HepG2 (cell line): ENCODE results near the gene TNNT1. TPM values are rescaled to one million over a fixed set of nuclear protein-coding genes. Genes with fewer than 3 reads are reported as not detected.
A peak's percentile ranks its signal among the peaks of the same experiment; 100 is the strongest.

Experiments
- ATF7-NPFF ChIP-seq: sonication (generic); formaldehyde crosslinking; IDR thresholded peaks from 2 replicates; pipeline ENCODE4 v1.8.1; 2023; ENCODE audit warnings: mild to moderate bottlenecking, low read depth, missing genetic modification reagents, moderate library complexity
- CENPX ChIP-seq: sonication (generic); formaldehyde crosslinking; IDR thresholded peaks from 2 replicates; pipeline ENCODE4 v1.9.0; 2021; ENCODE audit warnings: mild to moderate bottlenecking, missing genetic modification reagents, moderate library complexity
- ETV5 ChIP-seq: IDR thresholded peaks from 2 replicates; pipeline ENCODE4 v1.6.1; 2018; ENCODE audit warnings: missing biosample characterization, missing genetic modification reagents, inconsistent platforms, borderline replicate concordance
- FOXA1 ChIP-seq, 2 experiments: fragments of 450-650 bp in 1 of 2; sonication (generic) in 1 of 2; formaldehyde crosslinking in 1 of 2; IDR thresholded peaks; 2 replicates each; pipeline versions ENCODE4 v1.4.0 to v1.6.1; 2016 to 2020; ENCODE audit warnings: missing genetic modification reagents in 1 of 2
- GATAD2A ChIP-seq: IDR thresholded peaks from 2 replicates; pipeline ENCODE4 v1.6.1; 2016
- NCOA2 ChIP-seq: sonication (generic); formaldehyde crosslinking; IDR thresholded peaks from 2 replicates; pipeline ENCODE4 v1.8.0; 2022; ENCODE audit warnings: inconsistent platforms
- NR2F1 ChIP-seq, 2 experiments: fragments of 450-650 bp in 1 of 2; formaldehyde crosslinking in 1 of 2; IDR thresholded peaks; 2 replicates each; pipeline versions ENCODE4 v1.5.0 to v1.6.1; 2016 to 2020; ENCODE audit warnings: mild to moderate bottlenecking in 1 of 2, missing compliant biosample characterization in 1 of 2, missing genetic modification reagents in 1 of 2, moderate library complexity in 1 of 2
- PHF21A ChIP-seq: sonication (generic); formaldehyde crosslinking; IDR thresholded peaks from 2 replicates; pipeline ENCODE4 v1.5.0; 2020; ENCODE audit warnings: mild to moderate bottlenecking, missing genetic modification reagents
- POLR2A ChIP-seq, 2 experiments: IDR thresholded peaks; 2 replicates each; pipeline ENCODE4 v1.6.1; 2011; ENCODE audit warnings: low read depth in 2 of 2, low read length in 2 of 2, mild to moderate bottlenecking in 1 of 2, moderate library complexity in 1 of 2; ENCODE audit not compliant: insufficient read depth in 1 of 2
- SALL1 ChIP-seq: sonication (generic); formaldehyde crosslinking; IDR thresholded peaks from 2 replicates; pipeline ENCODE4 v1.8.0; 2022; ENCODE audit warnings: mild to moderate bottlenecking, missing genetic modification reagents
- SMAD3 ChIP-seq: sonication (generic); formaldehyde crosslinking; IDR thresholded peaks from 2 replicates; pipeline ENCODE4 v1.4.0; 2020; ENCODE audit warnings: missing genetic modification reagents
- SP5 ChIP-seq: IDR thresholded peaks from 2 replicates; pipeline ENCODE4 v1.6.1; 2016; ENCODE audit warnings: low read depth, borderline replicate concordance
- SRSF1 ChIP-seq: fragments of 200-400 bp; formaldehyde crosslinking; optimal IDR thresholded peaks from 2 replicates; pipeline ENCODE3; 2017; ENCODE audit warnings: mild to moderate bottlenecking, low read depth, low read length, moderate library complexity
- ZNF101 ChIP-seq: sonication (generic); formaldehyde crosslinking; IDR thresholded peaks from 2 replicates; pipeline ENCODE4 v1.4.0; 2020; ENCODE audit warnings: mild to moderate bottlenecking, low read depth, missing genetic modification reagents, borderline replicate concordance
- ZNF160 ChIP-seq: sonication (generic); formaldehyde crosslinking; IDR thresholded peaks from 2 replicates; pipeline ENCODE4 v1.8.0; 2022; ENCODE audit warnings: mild to moderate bottlenecking, inconsistent platforms, missing genetic modification reagents
- ZNF335 ChIP-seq: sonication (generic); formaldehyde crosslinking; IDR thresholded peaks from 2 replicates; pipeline ENCODE4 v1.4.0; 2020; ENCODE audit warnings: missing genetic modification reagents
- ZNF33A ChIP-seq: sonication (generic); formaldehyde crosslinking; IDR thresholded peaks from 2 replicates; pipeline ENCODE4 v1.5.1; 2020; ENCODE audit warnings: missing genetic modification reagents, mild to moderate bottlenecking, moderate library complexity, borderline replicate concordance
- ZNF441 ChIP-seq: sonication (generic); formaldehyde crosslinking; IDR thresholded peaks from 2 replicates; pipeline ENCODE4 v1.7.0; 2021; ENCODE audit warnings: missing genetic modification reagents, borderline replicate concordance
- ZNF468 ChIP-seq: sonication (generic); formaldehyde crosslinking; IDR thresholded peaks from 2 replicates; pipeline ENCODE4 v1.8.0; 2022; ENCODE audit warnings: mild to moderate bottlenecking, moderate library complexity, missing genetic modification reagents
- ZNF567 ChIP-seq: sonication (generic); formaldehyde crosslinking; IDR thresholded peaks from 2 replicates; pipeline ENCODE4 v1.8.1; 2023; ENCODE audit warnings: mild to moderate bottlenecking, missing genetic modification reagents, borderline replicate concordance
- ZNF768 ChIP-seq: sonication (generic); formaldehyde crosslinking; IDR thresholded peaks from 2 replicates; pipeline ENCODE4 v1.4.0; 2020; ENCODE audit warnings: missing genetic modification reagents
- ZNF83 ChIP-seq: sonication (generic); formaldehyde crosslinking; IDR thresholded peaks from 2 replicates; pipeline ENCODE4 v1.4.0; 2020; ENCODE audit warnings: missing genetic modification reagents, mild to moderate bottlenecking, borderline replicate concordance
- polyA plus RNA-seq, 8 experiments: library from polyadenylated mRNA; depleted of rRNA in 3 of 8; stranded (reverse) in 7 of 8; unstranded in 1 of 8; fragments of >200 nt; fragmentation: Illumina TruSeq in 4 of 8; extraction: Trizol in 4 of 8; gene quantifications; 2 replicates each; pipeline versions ENCODE4 v1.2.1 to v1.2.3, GENCODE V29; 2011 to 2016; ENCODE audit warnings: low read depth in 4 of 8, missing spikeins in 1 of 8, mixed read lengths in 1 of 8; ENCODE audit not compliant: insufficient read depth in 1 of 8
- total RNA-seq, 5 experiments: library from RNA; depleted of rRNA; stranded (reverse); fragments of >200 nt; fragmentation: Illumina TruSeq; extraction: Trizol; gene quantifications; 2 replicates each; pipeline ENCODE4 v1.2.3, GENCODE V29; 2016; ENCODE audit warnings: low read depth in 1 of 5
- TF ChIP-seq, protein P1 (sequence below): sonication (generic); formaldehyde crosslinking; IDR thresholded peaks from 2 replicates; pipeline ENCODE4 v1.5.1; 2020; ENCODE audit warnings: missing genetic modification reagents, mild to moderate bottlenecking, borderline replicate concordance
- TF ChIP-seq, protein P2 (sequence below): sonication (generic); formaldehyde crosslinking; IDR thresholded peaks from 2 replicates; pipeline ENCODE4 v1.9.0; 2022; ENCODE audit warnings: missing genetic modification reagents, mild to moderate bottlenecking, borderline replicate concordance
- TF ChIP-seq, protein P3 (sequence below): sonication (generic); formaldehyde crosslinking; IDR thresholded peaks from 2 replicates; pipeline ENCODE4 v1.4.0; 2020; ENCODE audit warnings: missing genetic modification reagents

TNNT1 gene
- total and polyA plus RNA-seq, 2 of the 13 experiments (the other 11 are each of a cell fraction or from before 2014, with no cell fraction given): 1.3 to 2.4 TPM

DNA sequence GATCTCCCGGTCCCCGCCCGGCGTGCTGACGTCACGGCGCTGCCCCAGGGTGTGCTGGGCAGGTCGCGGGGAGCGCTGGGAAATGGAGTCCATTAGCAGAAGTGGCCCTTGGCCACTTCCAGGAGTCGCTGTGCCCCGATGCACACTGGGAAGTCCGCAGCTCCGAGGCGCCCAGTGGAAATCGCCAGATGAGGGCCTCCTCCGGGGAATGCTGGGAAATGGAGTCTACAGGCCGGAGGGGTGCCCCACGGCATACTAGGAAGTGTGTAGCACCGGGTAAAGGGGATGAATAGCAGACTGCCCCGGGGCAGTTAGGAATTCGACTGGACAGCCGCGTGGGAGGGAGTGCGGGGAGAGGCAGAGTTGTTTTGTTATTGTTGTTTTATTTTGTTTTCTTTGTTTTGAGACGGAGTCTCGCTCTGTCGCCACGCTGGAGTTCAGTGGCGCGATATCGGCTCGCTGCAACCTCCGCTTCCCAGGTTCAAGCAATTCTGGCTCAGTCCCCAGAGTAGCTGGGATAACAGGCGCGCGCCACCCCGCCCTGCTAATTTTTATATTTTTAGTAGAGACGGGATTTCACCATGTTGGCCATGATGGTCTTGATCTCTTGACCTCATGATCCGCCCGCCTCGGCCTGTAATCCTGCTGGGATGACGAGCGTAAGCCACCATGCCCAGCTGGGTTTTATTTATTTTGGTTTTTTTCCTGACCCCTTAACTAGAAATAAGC lies 31.2 kb downstream of the TNNT1 start (continued):
- TF ChIP-seq ATF7-NPFF (CRISPR knock-in tag) (peak; percentile 49; the same call in 1 of the 2 replicates), SMAD3 (0 out of 2 replicates have a peak, but pooled peaks have one; percentile 27), ZNF160 (CRISPR knock-in tag) (no peak), NR2F1 (CRISPR knock-in tag; IDR thresholded peaks at IDR 0.05) (no peak), FOXA1 (IDR thresholded peaks at IDR 0.05) (no peak), FOXA1 (CRISPR knock-in tag; IDR thresholded peaks at IDR 0.05) (no peak), SALL1 (CRISPR knock-in tag) (peak; percentile 61), ZNF468 (CRISPR knock-in tag) (no peak), ETV5 (CRISPR knock-in tag) (peak; percentile 58), ZNF335 (CRISPR knock-in tag) (peak; percentile 91), PHF21A (CRISPR knock-in tag) (peak; percentile 65), NCOA2 (CRISPR knock-in tag) (no peak), GATAD2A (CRISPR knock-in tag) (no peak; the same call in 1 of the 2 replicates), ZNF83 (no peak), CENPX (CRISPR knock-in tag) (no peak), ZNF567 (CRISPR knock-in tag) (no peak), ZNF33A (CRISPR knock-in tag) (no peak), SRSF1 (peak; percentile 72), ZNF441 (0 out of 2 replicates have a peak, but pooled peaks have one; percentile 49), ZNF768 (no peak), POLR2A (IDR thresholded peaks at IDR 0.05; ENCODE audit: insufficient read depth in 1 of 2, low read depth in 2 of 2, low read length in 2 of 2) (peak; percentile 50 to 76; a peak in 3 of 4 replicates), ZNF101 (CRISPR knock-in tag) (no peak), SP5 (no peak; the same call in 1 of the 2 replicates)
- TF ChIP-seq, protein P1, sequence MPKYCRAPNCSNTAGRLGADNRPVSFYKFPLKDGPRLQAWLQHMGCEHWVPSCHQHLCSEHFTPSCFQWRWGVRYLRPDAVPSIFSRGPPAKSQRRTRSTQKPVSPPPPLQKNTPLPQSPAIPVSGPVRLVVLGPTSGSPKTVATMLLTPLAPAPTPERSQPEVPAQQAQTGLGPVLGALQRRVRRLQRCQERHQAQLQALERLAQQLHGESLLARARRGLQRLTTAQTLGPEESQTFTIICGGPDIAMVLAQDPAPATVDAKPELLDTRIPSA (CRISPR knock-in tag): no peak
- TF ChIP-seq, protein P2, sequence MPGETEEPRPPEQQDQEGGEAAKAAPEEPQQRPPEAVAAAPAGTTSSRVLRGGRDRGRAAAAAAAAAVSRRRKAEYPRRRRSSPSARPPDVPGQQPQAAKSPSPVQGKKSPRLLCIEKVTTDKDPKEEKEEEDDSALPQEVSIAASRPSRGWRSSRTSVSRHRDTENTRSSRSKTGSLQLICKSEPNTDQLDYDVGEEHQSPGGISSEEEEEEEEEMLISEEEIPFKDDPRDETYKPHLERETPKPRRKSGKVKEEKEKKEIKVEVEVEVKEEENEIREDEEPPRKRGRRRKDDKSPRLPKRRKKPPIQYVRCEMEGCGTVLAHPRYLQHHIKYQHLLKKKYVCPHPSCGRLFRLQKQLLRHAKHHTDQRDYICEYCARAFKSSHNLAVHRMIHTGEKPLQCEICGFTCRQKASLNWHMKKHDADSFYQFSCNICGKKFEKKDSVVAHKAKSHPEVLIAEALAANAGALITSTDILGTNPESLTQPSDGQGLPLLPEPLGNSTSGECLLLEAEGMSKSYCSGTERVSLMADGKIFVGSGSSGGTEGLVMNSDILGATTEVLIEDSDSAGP (CRISPR knock-in tag): peak; percentile 35; the same call in 1 of the 2 replicates
- TF ChIP-seq, protein P3, sequence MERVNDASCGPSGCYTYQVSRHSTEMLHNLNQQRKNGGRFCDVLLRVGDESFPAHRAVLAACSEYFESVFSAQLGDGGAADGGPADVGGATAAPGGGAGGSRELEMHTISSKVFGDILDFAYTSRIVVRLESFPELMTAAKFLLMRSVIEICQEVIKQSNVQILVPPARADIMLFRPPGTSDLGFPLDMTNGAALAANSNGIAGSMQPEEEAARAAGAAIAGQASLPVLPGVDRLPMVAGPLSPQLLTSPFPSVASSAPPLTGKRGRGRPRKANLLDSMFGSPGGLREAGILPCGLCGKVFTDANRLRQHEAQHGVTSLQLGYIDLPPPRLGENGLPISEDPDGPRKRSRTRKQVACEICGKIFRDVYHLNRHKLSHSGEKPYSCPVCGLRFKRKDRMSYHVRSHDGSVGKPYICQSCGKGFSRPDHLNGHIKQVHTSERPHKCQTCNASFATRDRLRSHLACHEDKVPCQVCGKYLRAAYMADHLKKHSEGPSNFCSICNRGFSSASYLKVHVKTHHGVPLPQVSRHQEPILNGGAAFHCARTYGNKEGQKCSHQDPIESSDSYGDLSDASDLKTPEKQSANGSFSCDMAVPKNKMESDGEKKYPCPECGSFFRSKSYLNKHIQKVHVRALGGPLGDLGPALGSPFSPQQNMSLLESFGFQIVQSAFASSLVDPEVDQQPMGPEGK (CRISPR knock-in tag): peak; percentile 99
